Activated T-cell treated with anti-CD3 and anti-CD28 coated beads, Interleukin-2, amount 50 U/mL, for 24 hours (primary cell): ENCODE measurements around the gene CRYL1.
"Not testable (repeated sequence)": the region's sequence is repeated elsewhere in the genome, so short reads cannot be mapped to it uniquely, and the experiment has no call there.

ENCODE experiments used
- DNase-seq: peaks from one replicate; pipeline ENCODE4 v3.0.0-alpha.2; 2020
- H3K27ac Mint-ChIP-seq: 2 replicates; pipeline ENCODE4 v1.8.0; 2020; ENCODE audit warnings: mild to moderate bottlenecking, mixed read lengths
- H3K27me3 Mint-ChIP-seq: 2 replicates; pipeline ENCODE4 v1.8.0; 2020; ENCODE audit warnings: mixed read lengths
- H3K36me3 Mint-ChIP-seq: 2 replicates; pipeline ENCODE4 v1.8.0; 2020; ENCODE audit warnings: low read depth, mixed read lengths
- H3K4me1 Mint-ChIP-seq: 2 replicates; pipeline ENCODE4 v1.8.0; 2020; ENCODE audit warnings: low read depth, mixed read lengths
- H3K4me3 Mint-ChIP-seq: 2 replicates; pipeline ENCODE4 v1.8.0; 2020; ENCODE audit warnings: mild to moderate bottlenecking, moderate library complexity, mixed read lengths
- H3K9me3 Mint-ChIP-seq: 2 replicates; pipeline ENCODE4 v1.8.0; 2020; ENCODE audit warnings: mixed read lengths

Gene CRYL1

DNA sequence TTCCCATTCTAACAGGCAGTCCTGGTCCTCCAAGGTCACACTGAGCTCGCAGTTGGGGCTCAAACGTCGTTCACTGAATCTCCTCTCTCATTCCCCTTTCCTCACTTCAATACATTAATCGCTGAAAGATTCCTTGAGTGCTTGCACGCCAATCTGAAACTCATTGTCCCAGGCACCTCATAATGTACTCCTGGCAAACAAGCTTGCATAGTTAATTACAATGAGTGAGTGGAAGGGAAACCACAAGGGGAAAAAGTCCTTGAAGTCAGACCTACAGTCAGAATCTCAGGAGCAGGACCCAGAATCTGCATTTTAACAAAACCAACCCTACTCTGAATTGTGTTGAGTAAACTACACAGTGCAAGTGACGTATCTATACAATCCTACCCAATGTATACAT, 86.9 kb downstream of the CRYL1 start:
- no peak for DNase-seq
- Mint-ChIP-seq H3K27ac (no peak overlapping the region), H3K27me3 (no peaks in the 10 kb centered on the region), H3K9me3 (no peaks in the 10 kb centered on the region), H3K4me3 (no peak overlapping the region), H3K36me3 (no peaks in the 10 kb centered on the region), H3K4me1 (peaks cover 19% of the 10 kb centered on the region)

DNA sequence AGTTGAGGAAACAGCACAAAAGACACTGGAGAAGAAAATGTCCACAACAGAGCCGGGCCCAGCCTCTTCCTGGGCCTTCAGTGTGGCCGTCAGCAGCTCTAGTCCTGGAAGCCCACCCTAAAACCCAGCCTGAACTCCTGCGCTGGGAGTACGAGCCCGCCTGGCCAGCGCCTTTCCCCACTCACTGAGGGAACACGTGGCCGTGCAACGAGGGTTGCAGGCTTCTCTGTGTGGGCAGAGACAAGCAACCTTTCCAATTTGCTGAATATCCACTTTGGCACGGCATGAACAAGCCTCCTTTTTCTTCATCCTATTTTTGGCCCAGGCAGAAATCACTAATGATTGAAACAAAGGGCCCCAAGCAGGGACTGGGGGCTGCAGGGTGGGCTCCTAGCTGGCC, 89.2 kb downstream of the CRYL1 start:
- Mint-ChIP-seq H3K4me1 (peaks cover 3% of the 10 kb centered on the region), H3K4me3 (no peak overlapping the region), H3K27me3 (no peaks in the 10 kb centered on the region), H3K36me3 (peaks cover 4% of the 10 kb centered on the region), H3K9me3 (no peaks in the 10 kb centered on the region), H3K27ac (no peak overlapping the region)
- DNase-seq = no peak

DNA sequence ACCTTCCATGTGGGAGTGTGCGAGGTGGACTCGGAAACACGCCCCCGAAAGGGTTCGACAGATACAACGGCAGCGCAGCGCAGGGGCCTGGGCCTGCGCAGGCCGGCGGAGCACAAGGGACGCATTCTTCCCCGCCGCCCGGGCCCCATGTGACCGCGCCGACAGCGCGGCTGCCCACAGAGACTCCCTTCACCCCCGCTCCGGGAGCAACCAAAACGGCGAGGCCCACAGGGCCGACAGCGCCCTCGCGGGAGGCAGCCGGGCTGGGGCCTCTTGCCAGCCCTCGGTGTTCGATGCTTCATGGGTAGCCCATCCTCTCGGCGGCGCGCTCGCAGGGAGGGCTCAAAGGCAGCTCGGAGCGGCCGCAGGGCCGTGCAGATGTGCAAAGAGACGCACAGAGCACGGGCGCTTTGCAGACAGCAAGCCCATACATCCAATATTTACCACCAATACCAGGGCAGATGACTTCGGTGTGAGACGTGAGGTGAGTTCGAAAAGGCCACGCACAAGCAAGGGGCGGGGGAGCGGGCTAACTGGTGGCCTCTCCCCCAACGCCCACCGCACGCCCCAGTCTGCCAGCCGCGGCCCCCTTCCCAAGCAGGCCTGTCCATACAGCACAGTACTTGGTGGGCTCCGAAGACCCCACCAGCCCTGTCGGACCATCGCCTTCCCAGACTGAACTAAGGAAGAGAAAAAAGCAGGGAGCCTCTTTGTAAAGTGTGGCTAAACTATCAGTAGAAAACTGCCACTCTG, 89.9 kb downstream of the CRYL1 start:
- no peaks in the 10 kb centered on the region for H3K9me3 Mint-ChIP-seq
- peaks cover 5% of the 10 kb centered on the region for H3K36me3 Mint-ChIP-seq
- H3K4me1 Mint-ChIP-seq = no peaks in the 10 kb centered on the region
- no peaks in the 10 kb centered on the region for H3K27me3 Mint-ChIP-seq
- no peak for DNase-seq
- H3K4me3 Mint-ChIP-seq = no peak overlapping the region
- H3K27ac Mint-ChIP-seq = no peak overlapping the region

DNA sequence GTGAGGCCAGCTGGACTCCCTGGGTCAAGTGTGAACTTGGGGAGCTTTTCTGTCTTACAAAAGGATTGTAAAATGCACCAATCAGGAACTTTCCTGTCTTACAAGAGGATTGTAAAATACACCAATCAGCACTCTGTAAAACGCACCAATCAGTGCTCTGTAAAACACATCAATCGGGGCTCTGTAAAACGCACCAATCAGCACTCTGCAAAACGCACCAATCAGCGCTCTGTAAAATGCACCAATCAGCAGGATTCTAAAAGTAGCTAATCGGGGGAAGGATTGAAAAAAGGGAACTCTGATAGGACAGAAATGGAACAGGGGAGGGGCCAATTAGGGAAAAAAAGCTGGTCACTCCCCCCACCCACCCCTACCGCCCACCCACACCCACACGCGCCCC, 91.4 kb downstream of the CRYL1 start:
- H3K27ac Mint-ChIP-seq, H3K27me3 Mint-ChIP-seq, H3K9me3 Mint-ChIP-seq, H3K4me1 Mint-ChIP-seq, DNase-seq, H3K4me3 Mint-ChIP-seq: not testable (repeated sequence)
- peaks cover 10% of the 10 kb centered on the region for H3K36me3 Mint-ChIP-seq

DNA sequence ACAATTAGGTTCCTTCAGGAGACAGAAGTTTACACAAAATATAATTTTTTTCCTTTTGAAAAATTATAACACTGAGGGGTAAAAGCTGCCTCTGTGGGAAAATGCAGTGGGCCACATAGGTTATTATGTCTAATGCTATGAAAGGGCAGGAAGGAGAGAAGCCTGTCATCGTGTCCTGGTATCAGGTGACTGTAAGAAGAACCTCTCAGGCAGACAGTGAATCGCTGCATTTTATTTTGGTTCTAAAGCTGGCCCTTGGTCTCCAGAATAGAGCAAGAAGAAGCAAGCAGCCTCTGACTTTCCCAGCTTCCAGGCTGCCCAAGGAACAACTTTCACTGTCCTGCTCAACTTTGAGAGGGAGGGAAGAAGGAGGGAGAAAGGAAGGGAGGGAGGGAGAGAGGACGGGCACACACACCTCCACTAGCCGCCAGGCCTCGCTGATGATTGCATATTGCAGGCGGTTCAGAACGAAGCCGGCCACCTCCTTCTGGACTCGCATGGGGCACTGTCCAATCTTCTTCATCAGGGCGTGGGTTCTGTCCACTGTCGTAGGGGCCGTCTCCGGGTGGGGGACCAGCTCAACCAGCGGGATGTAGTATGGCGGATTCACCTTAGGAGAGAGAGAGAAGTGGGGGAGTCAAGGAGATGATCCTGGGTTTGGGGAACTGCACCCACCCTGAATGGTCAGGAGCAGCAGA, 93.8 kb downstream of the CRYL1 start:
- Mint-ChIP-seq H3K4me1 (peaks cover 29% of the 10 kb centered on the region), H3K36me3 (peaks cover 15% of the 10 kb centered on the region), H3K27me3 (no peaks in the 10 kb centered on the region), H3K4me3 (no peak overlapping the region), H3K9me3 (no peaks in the 10 kb centered on the region), H3K27ac (no peak overlapping the region)
- no peak for DNase-seq

DNA sequence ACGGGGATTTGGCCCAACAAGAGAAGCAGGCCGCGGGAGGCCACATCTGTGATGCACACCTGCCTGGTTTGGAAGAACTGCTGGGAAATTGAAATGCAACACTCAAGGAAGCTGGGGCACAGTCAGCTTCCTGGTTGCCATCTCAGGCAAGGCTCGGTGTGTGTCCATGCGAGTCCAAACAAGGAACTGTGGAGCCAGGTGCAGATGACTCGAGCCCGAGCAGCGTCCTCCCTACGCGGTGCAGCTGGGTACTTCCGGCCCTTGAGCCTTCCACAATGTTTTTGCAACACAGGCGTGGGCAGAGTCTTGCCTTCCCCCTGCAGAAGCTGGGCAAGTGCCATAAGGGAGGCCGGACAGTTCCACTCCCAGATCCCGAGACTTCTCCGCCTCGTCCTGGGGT, 94.6 kb downstream of the CRYL1 start:
- no peaks in the 10 kb centered on the region for H3K27me3 Mint-ChIP-seq
- DNase-seq = no peak
- peaks cover 36% of the 10 kb centered on the region for H3K4me1 Mint-ChIP-seq
- no peak overlapping the region for H3K27ac Mint-ChIP-seq
- H3K9me3 Mint-ChIP-seq = no peaks in the 10 kb centered on the region
- peaks cover 22% of the 10 kb centered on the region for H3K36me3 Mint-ChIP-seq
- H3K4me3 Mint-ChIP-seq = no peak overlapping the region

DNA sequence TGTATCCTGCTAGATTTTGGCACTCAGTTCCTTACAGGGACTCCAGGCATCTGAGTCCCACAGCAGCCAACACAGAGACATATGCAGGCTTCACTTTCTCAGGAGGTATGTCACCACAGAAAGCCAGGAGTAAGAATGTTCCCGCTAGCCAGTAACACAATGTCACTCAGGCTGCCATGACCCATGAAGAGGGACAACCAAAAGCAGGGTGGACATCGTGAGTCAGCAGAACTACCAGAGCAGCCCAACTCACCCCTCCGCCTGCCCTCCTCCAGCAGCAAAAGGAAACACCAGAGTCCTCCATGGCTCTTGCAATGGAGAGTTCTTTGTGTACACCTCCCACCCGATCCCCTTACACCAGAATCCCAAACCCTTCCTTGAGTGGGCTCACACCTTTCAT, 95.4 kb downstream of the CRYL1 start:
- Mint-ChIP-seq H3K27ac (no peak overlapping the region), H3K9me3 (no peaks in the 10 kb centered on the region), H3K27me3 (no peaks in the 10 kb centered on the region), H3K36me3 (peaks cover 22% of the 10 kb centered on the region), H3K4me1 (peaks cover 43% of the 10 kb centered on the region), H3K4me3 (no peak overlapping the region)
- DNase-seq = no peak

DNA sequence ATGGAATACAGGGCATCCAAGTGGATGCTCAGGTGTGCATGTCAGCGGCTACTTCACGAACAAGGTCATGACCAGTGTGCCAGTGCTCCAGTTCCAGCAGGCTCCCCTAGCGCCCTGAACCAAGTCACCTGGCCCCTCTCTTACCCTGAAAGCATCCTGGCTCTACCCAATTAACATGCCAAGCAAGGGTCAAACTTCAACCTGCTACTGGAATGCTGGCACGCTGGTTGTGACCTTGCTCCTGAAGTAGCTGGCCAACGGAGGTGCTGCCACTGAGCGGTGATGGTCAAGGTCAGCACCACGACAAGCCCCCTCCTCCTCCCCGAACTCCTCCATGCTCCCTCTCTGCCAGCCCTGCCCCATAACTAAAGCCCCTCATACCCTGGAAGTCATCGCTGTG, 96.0 kb downstream of the CRYL1 start:
- DNase-seq = no peak
- Mint-ChIP-seq H3K27me3 (no peaks in the 10 kb centered on the region), H3K36me3 (peaks cover 27% of the 10 kb centered on the region), H3K4me3 (no peak overlapping the region), H3K9me3 (no peaks in the 10 kb centered on the region), H3K27ac (no peak overlapping the region), H3K4me1 (peaks cover 46% of the 10 kb centered on the region)

DNA sequence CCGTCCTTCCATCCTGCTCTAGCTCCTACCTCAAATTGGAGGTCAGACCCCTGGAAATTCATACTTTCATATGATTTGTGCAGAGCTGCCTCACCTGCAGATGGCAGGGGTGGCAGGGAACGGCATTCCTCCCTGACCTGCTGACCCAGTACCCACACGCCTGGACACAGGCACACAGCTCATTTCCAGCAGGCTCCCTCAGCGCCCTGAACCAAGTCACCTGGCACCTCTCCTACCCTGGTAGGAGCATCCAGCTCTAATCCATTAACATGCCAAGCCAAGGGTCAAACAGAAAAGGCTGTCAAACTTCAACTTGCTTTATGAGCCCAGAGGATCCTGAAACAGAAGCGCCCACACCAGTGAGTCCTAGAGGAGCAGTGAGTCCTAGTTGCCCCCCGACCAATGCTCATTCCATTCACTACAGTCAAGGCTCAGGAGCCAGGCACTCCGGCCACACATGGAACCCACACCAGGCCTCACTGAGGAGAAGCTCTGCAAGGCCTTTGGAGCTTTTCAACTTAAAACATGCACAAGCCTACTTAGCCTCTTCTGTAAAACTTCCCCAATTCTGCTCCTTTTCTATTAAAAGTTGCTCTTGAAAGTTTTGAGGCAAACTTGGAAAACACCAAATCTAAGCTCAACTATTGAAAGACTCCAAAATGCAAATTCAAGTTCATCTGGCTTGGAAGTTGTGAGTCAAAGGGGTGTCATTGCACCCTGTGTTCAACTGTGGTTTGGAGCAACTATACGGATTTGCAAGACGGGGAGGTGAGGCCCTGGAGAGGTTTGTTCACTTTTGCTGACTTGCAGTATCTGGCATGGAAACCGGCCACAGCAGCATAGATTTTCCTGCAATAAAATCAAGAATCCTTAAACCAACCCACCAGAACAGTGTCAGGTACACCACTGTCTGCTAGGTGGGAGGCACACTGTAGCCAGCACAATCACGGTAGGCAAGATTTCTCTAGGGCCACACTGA, 96.7 kb downstream of the CRYL1 start:
- DNase-seq = no peak
- peak overlapping the region; percentile 50 for H3K27ac Mint-ChIP-seq
- H3K36me3 Mint-ChIP-seq = peaks cover 27% of the 10 kb centered on the region
- H3K4me3 Mint-ChIP-seq = no peak overlapping the region
- peaks cover 49% of the 10 kb centered on the region for H3K4me1 Mint-ChIP-seq
- H3K27me3 Mint-ChIP-seq = no peaks in the 10 kb centered on the region
- no peaks in the 10 kb centered on the region for H3K9me3 Mint-ChIP-seq

DNA sequence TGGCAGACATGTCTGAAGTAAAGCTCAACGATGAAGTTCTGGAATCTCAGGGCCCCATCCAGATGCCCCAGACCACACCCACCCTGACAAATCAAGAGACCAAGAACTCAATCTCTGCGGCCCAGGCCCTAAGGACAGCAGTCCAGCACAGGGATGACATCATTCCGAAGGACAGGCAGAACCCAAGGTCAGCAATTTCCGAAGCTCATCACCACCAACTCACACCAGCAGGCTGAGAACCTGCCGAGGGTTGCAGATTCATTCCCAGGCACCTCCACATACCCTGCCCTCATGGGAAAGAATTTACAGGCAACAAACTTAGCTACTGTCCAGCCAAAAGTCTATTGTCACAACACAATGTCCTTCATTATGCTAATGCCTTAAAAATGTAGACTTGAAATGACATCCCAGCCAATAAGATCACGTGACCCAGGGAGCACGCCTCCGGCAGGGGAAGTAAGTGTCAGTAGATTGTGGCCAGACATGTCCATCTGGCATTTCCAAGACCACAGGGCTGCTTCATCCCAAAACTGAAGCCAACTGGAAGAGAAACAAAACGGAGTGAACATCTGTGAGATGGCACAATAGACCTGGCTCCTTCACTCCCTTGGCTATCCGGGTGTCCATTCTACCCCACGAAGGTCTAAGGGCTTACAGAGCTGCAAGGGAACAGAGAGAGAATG, 98.8 kb downstream of the CRYL1 start:
- Mint-ChIP-seq H3K4me3 (no peak overlapping the region), H3K36me3 (peaks cover 27% of the 10 kb centered on the region), H3K9me3 (no peaks in the 10 kb centered on the region), H3K4me1 (peaks cover 61% of the 10 kb centered on the region), H3K27ac (no peak overlapping the region), H3K27me3 (no peaks in the 10 kb centered on the region)
- DNase-seq = no peak

DNA sequence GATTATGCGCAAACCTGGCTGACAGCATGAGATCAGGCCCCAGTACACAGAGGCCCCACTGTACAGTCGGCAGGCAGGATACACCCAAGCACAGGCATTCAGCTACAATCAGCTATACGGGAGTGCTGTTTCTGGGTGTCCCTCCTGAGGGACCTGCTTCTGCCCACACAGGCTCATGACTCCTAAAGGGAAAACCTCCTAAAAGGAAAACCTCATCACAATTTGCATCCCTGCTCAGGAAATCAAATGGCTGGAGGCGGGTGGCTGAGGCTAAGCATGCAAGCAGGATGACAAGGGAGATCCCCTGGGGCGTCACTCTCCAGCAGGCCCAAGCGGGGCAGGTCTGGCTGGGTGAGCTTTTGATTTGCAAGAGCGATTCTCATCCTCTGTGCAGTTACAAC, 99.8 kb downstream of the CRYL1 start:
- no peak overlapping the region for H3K27ac Mint-ChIP-seq
- H3K4me3 Mint-ChIP-seq = no peak overlapping the region
- H3K27me3 Mint-ChIP-seq = no peaks in the 10 kb centered on the region
- peaks cover 22% of the 10 kb centered on the region for H3K36me3 Mint-ChIP-seq
- H3K9me3 Mint-ChIP-seq = no peaks in the 10 kb centered on the region
- peaks cover 69% of the 10 kb centered on the region for H3K4me1 Mint-ChIP-seq
- no peak for DNase-seq

DNA sequence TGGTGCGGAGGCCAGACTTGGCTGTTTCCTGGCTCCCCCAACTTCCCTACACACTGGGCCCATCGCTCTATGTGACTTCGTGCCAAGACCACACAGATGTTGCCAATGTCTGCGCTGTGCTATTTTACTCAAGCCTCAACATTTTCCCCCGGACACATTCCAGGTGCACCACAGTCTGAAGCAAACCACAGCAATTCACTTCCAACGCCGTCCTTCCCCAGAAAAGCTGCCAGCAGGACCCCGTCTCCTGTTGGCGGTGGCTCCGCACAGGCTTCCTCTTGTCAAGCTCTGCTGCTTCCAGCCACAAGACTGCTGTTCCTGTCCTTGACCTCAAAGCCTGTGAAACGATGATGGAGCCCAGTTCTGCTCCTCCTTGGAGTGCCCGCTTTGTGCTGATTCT, 100.7 kb downstream of the CRYL1 start:
- Mint-ChIP-seq H3K36me3 (peaks cover 17% of the 10 kb centered on the region), H3K27ac (no peak overlapping the region), H3K27me3 (no peaks in the 10 kb centered on the region), H3K4me3 (no peak overlapping the region), H3K4me1 (peaks cover 74% of the 10 kb centered on the region), H3K9me3 (no peaks in the 10 kb centered on the region)
- no peak for DNase-seq

DNA sequence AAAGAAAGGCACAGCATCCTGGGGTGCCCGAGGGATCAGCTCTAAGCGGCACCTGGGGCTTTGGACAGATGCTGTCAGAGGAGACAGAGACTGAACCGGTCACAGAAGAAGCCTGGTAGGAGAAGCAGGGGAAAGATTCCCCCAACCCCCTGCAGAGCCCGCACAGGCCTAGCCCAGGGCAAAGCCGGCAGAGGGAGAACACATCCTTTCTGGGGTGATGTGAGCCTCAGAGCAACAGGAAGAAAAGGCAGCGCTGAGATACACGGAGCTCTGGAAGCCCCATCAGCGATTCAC, 101.2 kb downstream of the CRYL1 start:
- no peak for DNase-seq
- Mint-ChIP-seq H3K4me3 (no peak overlapping the region), H3K36me3 (peaks cover 17% of the 10 kb centered on the region), H3K27me3 (no peaks in the 10 kb centered on the region), H3K9me3 (no peaks in the 10 kb centered on the region), H3K27ac (no peak overlapping the region), H3K4me1 (peaks cover 75% of the 10 kb centered on the region)

DNA sequence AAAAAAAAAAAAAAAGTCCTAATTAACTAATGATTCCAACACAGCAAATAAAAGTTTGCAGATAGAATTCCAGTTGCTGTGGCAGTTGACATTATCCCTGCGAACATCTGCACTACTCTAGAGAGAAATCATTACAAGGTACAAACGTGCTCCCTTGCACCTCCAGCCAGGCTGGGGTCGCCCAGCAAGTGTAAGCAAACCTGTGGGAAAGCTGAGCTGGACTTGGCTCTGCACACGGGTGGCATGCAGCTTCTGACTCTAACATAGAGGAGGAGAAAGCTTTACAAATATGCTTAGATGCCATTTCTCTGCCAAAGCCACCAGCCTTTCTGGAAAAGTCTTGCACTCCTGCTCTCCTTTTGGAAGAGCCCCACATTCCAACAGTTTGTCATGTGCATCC, 103.3 kb downstream of the CRYL1 start:
- Mint-ChIP-seq H3K9me3 (peaks cover 9% of the 10 kb centered on the region), H3K27me3 (no peaks in the 10 kb centered on the region), H3K4me3 (no peak overlapping the region), H3K27ac (no peak overlapping the region), H3K36me3 (peaks cover 30% of the 10 kb centered on the region), H3K4me1 (peaks cover 71% of the 10 kb centered on the region)
- no peak for DNase-seq
